GM19025 (cell line): ENCODE results near the gene BMP6.

Experiments used
- ATAC-seq: cut with Tn5 transposase; IDR thresholded peaks from one replicate; pipeline ENCODE4 v1.9.1; 2021; ENCODE audit warnings: mild to moderate bottlenecking, low read depth, moderate library complexity; ENCODE audit not compliant: unreplicated experiment

Gene BMP6

DNA sequence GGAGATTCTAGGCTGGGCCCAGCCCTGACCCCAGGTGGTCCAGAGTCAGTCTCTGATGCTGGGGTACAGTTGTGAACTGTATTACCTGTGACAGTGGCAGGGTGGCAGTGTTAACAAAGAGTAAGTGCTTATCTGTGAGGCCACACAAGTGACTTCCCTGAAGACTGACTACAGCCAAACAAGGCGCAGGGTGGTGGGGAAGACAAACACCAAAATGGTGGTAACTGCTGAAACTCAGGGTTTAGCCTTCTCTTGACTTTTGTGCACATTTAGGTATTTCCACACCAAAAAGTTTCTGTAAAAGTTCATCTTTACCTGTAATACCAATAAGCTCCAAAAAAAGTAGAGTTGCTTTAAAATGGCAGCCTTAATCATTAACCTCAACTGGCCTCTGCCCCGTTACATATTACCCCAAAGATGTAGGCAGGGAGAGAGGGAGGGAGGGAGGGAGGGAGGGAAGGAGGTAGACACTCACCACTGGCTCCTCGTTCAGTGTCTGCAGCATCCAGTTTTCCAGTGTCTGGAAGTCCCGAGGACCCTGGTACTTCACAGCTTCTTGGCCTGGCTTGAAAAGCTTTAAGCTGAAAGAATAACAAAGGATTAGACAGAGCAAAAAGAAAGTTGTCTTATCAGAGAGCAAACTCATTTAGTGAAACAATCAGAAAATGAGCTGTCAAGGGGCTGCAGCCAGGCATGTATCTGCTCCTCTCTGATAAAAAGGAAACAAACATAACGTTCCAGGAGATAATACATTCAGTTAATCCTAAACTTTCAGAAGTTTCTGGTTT, 173.4 kb downstream of the BMP6 start:
- no peak for ATAC-seq

DNA sequence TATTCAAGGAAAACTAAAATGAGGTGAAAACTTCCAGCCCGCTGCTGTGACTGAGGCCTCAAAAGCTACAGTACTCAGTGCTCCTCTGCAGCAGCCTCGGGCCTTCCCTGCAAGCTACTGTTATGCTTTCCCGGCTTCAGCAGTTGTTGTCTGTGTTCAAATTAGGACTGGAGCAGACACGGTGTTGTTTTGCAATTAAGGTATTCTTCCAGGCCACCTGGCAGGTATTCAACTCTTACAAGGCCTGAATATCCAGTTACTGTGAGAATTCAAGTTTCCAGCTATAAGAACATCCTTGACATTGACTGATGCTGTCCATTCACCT, 174.0 kb downstream of the BMP6 start:
- no peak for ATAC-seq

DNA sequence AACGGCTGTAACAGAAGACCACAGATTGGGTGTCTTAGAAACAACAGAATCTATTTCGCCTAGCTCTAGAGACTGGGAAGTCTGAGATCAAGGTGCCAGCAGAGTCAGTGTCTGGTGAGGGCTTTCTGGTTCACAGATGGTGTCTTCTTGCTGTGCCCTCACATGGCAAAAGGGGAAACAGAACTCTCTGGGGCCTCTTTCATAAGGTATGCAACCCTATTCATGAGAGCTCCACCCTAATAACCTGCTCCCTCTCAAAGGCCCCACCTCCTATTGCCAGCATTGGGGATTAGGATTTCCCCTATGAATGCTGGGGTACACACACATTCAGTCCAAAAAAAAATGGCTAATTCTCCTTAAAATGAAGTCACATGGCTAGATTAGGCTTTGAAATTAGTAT, 174.7 kb downstream of the BMP6 start:
- ATAC-seq, result no peak

DNA sequence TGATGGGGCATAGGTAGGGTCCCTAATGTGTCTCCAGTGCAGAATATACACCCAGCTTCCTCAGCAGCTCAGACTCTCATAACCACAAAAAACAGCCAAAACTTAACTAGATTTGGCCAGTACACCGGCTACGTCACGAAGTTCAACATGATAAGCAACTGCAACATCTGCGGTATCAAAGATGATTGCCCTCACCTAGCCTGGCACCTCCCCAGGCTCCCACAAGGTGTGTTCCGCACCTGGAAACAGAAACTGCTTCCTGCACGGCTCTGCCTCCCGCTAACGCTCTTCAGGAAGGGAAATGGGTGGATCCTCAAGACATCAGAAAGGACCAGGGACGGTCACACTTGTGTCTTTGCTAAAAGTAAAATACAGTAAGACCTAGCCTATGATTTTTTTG, 175.2 kb downstream of the BMP6 start:
- no peak for ATAC-seq

DNA sequence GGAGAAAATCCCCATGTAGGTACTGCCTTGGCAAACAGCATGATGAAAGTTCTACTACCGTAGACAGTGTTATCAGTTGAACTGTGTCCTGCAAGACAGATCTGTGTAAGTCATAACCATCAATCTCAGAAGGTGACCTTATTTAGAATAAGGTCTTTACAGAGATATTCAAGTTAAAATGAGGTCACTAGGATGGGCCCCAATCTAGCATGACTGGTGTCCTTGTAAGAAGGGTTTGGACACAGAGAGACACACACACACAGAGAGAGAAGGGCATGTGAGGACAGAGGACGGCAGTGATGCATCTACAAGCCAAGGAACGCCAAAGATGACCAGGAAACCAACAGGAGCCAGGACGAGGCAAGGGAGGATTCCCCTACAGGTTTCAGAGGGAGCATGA, 175.9 kb downstream of the BMP6 start:
- no peak for ATAC-seq

DNA sequence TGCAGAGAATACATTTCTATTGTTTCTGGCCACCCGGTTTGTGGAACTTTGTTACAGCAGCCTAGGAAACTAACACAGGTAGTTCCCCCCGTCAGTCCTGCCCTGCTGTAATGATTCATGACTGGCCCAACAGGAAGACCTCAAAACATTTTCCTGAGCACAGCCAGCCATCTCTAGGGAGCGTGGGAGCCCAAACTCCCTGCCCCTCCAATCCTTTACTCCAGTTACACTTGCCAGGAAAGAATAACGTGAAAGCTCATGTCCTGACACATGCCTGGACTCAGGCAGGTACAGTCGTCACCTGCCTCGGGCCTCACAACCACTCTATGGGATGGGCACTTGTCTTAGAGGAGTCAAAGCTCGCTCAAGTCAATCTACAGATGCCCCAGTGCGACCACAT, 176.3 kb downstream of the BMP6 start:
- ATAC-seq, result no peak

DNA sequence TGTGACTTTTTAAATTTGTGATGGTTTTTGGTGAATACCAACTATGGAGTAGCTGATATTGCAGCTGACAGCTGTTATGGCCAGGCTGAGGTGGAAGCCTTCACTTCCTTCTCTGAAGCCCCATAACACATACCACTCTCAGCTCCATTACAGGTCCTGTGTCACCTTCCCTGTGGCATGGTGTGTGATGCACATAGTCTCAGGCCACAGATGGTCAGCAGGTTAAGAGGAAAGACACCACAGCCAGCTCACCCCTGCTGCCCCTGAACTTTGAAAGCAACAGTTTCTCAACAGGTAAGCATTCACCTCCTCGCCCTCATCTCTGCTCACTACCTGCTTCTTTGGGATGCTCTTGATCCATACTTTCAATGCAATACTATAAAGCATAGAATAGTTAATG, 177.0 kb downstream of the BMP6 start:
- no peak for ATAC-seq

DNA sequence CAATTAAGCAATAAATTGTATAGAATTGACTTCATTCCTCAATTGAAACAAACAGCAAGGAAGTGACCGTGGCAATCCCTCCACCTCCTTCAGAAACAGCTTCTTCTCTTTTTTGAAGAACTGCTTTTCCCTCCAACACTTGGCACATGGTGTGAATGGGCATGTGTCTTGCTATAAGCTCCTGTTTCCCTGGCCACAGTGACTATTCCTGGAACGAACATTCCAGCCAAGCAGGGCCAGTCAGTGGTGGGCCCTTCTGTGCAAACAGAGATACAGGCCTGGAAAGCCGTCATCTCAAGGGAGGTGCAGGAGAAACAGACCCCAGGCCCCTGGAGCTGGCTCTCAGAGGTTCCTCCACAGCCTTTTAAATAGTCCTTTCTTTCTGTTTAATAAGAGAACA, 177.8 kb downstream of the BMP6 start:
- no peak for ATAC-seq

DNA sequence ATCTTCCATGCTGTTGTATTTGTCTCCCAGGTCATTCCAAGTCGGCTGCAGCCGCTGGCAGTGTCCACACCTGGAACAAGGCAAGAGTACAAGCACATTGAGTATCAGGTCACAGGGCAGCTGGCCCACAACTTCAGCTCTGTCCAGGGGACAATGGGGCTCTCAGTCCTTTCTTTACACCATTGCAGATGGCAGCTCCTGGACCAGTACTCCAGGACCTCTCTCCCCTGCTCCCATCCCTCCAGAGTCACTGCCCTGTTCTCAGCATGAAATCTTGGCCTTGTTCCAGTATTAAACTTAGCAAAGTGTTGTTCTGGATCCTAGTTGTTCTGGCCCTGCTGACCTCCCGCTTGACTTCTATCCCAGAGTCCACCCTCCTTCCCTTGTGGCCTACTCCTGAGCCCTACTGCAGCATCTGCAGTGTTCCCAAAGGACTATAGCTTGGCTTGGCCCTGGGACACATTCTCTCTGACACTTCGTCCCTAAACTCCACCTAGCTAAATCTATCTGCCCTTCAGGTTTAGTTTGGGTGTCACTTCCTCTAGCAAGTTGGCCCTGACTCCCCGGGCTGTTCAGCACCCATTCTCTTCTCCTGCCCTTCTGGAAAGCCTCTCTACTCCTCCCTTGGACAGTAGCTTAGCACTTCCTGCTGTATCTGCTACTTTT, 178.9 kb downstream of the BMP6 start:
- no peak for ATAC-seq

DNA sequence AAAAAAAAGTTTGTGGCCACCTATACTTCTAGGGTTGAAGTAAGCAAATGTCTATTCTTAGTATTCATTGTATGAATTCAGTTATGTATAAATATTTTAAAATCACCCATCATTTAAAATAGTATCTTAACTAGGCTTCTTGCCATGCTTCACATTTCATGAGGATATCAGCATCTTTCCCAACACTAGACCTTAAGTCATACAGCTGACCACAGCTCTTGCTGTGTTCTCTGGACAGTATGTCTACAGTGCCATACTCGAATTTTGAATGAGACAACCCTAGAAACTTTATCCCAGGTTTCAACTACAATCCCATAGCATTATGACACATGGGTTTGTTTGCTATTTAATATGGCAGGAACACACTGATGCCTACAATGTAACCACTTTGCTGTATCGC, 179.5 kb downstream of the BMP6 start:
- no peak for ATAC-seq

DNA sequence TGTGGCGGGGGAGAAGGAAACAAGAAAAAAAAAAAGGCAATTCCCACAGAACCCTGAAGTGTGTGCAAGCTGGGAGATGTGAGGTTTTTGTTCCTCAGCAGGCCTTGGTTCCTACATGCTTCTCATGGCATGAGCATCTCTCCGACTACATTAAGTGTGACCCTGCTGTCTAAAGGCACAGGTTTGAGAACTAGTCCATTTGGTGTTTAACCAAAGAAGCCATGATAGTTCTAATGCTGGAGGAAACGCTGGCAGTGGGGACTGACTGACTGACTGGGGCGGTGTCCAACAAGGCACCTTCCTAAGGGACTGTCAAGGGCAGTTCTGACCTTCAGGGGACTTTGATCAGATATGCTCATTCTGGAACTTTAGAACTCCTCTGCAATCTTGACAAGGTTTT, 180.8 kb downstream of the BMP6 start:
- no peak for ATAC-seq

DNA sequence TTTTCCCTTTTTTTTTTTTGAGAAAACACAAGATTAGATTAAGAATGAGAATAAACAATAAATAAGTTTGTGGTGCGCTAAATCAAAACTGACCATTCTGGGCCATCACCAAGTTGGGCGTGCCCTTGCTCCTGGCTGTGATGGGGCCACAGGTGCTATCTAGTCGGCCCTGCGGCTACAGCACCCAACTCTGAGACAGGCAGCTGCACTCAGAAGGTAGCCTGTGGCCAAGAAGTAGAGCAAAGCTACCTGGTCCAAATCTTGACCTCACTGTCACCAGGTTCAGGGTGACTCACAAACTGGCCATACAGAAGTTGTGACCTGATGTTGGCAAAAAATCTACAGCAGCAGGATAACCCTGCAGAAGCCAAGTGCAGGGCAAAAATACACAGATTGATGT, 181.3 kb downstream of the BMP6 start:
- ATAC-seq, result no peak

DNA sequence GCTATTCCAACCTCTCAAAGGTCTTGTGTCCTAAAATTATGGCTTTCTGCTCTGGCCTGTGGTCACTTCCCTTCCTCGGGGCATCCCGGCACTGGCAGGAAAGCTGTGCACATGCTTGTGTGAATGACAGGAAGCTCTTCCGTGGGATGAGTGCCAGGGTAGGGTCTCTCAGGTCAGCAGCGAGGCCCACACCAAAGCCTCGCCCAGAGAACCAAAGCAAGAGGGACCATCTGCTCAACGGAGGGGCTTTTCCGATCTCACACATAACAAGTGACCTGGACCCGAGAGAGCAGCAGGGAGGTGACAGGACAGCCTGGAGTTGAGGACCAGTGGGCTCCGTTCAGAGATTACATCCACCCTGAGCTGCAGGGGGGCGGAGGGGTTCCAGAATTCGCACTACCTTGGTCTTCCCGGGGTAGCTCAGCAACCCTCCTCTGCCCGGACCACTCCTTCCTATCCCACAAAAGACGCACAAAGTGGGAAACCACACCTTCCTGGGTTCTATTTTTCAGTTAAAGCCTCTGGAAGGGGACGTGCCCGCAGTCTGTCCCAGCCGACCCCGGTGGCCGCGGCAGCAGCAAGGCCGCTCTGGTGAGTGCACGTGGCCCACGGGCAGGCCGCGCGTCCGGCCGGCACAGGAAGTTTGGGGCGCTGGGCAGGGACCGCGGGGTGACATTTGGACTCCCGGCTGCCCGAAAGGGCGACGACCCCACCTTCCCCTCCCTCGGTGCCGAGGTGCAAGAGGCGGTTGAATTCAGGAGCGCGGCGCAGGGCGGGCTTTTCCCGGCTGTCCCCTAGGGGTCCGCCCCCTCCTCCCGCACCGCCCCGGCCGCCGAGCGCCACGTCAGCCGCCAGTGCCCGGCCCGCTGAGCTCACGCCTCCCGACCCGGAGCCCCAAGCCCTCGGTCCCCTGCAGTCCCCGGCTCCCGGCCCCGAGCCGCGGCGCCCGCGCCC, 183.7 kb downstream of the BMP6 start:
- ATAC-seq, result no peak

DNA sequence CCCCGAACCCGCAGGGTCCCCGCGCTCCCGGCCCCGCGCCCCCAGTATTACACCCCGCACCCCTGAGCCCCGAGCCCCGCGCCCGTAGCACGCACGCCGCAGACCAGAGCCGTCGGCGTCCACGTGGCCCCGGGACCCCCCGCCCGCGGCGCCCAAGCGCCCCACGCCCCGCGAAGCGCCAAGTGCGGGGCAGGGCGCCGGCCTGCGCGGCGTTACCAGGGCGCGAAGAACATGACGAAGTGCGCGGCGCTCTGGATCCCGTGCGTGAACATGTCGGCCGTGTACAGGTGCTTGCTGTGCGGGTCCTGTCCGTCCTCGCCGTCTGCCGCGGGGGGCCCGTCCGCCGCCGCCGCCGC, 184.4 kb downstream of the BMP6 start:
- peak; percentile 15 for ATAC-seq

DNA sequence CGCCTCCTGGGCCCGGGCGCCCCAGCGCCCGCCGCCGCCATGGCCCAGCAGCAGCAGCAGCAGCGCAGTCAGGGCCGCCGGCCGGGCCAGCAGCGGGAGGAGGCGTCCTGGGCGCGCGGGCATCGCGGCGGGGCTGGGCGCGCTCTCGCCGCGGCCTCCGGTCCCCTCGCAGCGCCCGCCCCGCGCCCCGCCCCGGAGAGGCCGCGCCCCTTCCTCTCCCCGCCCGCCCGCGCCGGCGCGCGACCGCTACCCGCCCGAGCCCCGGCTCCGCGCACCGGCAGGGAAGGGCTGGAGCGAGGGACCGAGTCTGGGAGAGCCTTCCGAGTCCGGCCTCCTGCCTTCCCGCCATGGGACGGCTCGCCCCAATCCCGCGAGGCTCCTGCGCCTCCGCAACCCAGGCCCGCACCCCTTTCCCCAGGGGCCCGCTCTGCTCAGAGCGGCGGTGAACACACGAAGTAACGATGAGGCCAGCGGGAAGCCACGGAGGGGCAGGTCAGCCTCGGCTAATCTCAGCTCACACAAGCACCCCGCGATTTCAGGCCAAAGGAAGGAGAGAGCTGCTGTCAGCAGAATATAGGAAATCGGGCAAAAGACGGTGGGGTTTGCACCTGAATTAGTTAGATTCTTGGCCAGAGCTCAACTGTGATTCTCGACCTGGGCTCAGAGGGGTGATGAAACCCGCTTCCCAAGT, 184.9 kb downstream of the BMP6 start, which contains the start of gene TXNDC5:
TXNDC5 (minus strand) TSS at position 135 of the 691 bp plus-strand sequence; CDS start at position 123, 12 bp downstream.
- ATAC-seq, result peak; percentile 68

DNA sequence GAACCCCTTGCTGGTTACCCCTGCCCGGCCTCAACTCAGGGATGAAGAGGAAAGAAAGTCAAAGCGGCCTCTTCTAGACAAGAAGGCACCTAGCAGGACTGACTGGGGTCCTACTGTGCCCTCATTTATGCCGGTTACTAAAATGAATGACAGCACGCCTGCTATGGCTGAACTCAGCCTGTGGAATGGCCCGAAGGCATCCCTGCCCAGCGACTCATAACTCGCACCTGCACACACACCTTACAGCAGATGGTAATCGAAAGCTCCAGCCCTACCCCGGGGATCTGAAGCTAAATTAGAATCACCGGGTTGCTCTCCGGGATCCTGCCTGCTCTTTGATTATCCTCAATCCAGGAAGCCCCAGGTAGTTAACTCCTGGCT, 185.4 kb downstream of the BMP6 start:
- ATAC-seq, result no peak

DNA sequence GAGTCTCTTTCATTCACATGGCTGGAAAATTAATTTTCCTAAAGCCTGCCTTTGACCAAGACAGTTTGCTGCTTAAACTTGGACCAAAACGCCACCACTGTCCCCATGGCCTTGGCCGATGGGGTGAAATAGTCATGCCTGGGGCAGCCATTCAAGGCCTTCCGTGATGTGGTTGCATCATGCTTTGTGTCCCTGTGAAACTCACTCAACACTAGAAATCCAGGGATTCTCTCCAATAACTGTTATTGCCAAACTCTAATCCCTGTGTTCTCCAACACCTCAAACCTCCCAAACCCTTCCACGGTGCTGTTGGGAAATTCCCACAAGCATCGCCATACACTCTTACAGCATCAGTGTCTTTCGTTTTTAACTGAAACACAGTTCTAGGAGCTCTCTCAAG, 186.1 kb downstream of the BMP6 start:
- ATAC-seq, result no peak

DNA sequence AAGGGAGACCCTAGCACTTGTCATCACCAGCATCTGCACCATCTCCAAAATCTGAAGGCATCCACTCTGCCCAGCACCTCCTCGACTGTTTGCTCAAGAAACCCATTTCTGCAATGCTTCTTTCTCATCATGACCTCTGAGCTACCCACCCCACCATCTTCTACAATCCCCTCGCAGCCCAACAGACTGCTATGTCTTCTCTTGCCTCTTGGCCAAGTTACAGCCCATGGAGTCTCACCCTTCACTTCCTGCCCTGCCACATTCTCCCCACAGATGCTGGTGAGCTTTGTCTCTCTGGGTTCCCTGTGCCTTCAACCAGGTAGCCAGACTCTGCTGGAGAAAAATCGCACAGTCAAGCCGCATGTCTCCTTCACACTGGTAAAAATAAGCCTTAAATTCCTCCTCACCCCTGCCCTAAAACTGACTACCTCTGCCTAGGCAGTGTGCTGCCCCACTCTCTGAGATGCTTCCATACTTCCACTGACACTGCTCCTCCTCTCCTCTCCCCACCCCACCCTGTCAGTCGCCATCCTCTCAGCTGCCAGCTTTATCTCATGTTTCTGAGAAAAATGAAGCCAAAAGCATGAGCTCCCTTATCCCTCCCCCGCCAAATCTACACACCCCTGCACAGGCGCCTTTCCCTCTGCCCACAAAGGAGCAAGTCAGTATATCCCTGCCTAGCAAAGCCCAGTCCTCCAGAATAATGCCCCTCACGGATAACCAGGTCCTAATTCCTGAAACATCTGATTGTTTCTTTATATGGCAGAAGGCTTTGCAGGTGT, 187.0 kb downstream of the BMP6 start:
- no peak for ATAC-seq

DNA sequence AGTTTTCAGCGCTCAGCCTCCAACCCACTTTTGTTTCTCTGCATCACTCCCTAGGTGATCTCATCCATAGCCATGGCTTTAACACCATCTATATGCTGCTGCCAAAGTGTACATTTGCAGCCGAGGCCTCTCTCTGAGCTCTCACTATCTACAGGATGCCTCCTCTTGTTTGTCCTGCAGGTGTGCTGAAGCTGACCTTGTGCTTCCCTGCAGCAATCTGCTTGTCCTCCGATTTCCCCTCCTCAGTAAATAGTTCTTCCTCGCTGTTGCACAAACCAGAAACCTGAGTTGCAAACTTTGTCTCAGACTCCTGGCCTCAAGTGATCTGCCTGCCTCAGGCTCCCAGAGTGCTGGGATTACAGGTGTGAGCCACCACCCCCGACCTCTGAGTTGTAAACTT, 188.4 kb downstream of the BMP6 start:
- ATAC-seq, result no peak
